GM12872 (cell line): Measurements from ENCODE around the gene TTLL10.

ENCODE experiments used
- TF ChIP-seq, protein P1 (sequence below): IDR thresholded peaks from 3 replicates; pipeline ENCODE4 v1.5.1; 2011; ENCODE audit warnings: low read depth, mild to moderate bottlenecking, low read length, moderate library complexity; ENCODE audit not compliant: insufficient read depth

TTLL10 gene

GRCh38 chr1:1163538-1164070 lies 10.1 kb upstream of the TTLL10 start:
- TF ChIP-seq, protein P1, sequence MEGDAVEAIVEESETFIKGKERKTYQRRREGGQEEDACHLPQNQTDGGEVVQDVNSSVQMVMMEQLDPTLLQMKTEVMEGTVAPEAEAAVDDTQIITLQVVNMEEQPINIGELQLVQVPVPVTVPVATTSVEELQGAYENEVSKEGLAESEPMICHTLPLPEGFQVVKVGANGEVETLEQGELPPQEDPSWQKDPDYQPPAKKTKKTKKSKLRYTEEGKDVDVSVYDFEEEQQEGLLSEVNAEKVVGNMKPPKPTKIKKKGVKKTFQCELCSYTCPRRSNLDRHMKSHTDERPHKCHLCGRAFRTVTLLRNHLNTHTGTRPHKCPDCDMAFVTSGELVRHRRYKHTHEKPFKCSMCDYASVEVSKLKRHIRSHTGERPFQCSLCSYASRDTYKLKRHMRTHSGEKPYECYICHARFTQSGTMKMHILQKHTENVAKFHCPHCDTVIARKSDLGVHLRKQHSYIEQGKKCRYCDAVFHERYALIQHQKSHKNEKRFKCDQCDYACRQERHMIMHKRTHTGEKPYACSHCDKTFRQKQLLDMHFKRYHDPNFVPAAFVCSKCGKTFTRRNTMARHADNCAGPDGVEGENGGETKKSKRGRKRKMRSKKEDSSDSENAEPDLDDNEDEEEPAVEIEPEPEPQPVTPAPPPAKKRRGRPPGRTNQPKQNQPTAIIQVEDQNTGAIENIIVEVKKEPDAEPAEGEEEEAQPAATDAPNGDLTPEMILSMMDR = no peak

DNA sequence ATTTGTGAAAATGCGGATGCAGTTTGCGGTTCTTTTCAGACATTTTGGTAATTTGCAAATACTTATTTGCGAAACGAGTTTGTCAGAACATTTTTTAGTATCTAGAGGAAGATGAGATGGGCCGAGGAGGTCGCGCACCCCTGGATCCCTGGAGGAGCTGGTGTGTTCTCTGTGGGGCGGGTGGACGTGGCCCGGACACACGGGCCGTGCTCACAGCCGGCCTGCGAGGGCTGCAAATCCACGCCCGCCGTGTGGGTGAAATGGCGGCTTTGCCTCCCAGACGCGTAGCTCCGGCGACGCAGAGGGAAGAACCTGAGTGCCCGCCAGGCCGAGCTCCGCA lies 9.3 kb upstream of the TTLL10 start:
- TF ChIP-seq, protein P1 = no peak

GRCh38 chr1:1164701-1165451 lies 8.8 kb upstream of the TTLL10 start:
- TF ChIP-seq, protein P1 = no peak

GRCh38 chr1:1165485-1165884 lies 8.2 kb upstream of the TTLL10 start:
- TF ChIP-seq, protein P1 = no peak

GRCh38 chr1:1165900-1166421 lies 7.7 kb upstream of the TTLL10 start:
- TF ChIP-seq, protein P1 = no peak

- TF ChIP-seq, protein P1 = no peak
Measured at GRCh38 chr1:1166642-1167397, 6.9 kb upstream of the TTLL10 start.

DNA sequence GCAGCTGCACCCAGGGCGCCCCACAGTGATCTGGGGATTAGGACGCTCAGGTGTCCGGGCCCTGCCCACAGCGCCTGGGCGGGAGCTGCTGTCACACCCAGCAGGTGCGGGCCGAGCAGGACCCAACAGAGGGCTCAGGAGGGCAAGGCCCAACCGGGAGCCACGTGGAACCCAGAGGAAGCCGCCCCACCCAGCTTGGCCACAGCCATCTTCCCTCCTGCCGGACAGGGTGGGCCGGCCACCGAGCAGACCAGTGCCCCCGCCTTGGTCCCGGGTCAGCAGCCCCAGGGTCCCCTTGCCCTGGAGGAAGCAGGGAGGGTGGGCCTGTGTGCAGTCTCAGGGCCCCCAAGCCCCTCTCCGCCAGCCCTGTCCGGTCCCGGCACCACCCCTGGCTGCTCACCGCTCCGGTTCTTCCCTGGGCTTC lies 6.3 kb upstream of the TTLL10 start:
- TF ChIP-seq, protein P1 = no peak
